H1 (cell line): ENCODE measurements around the gene TEAD1. TPM values are rescaled to one million over a fixed set of nuclear protein-coding genes. Genes with fewer than 3 reads are reported as not detected.
A peak's percentile ranks its signal among the peaks of the same experiment; 100 is the strongest.

Experiments
- CTCF ChIA-PET: fragments of 300-600 bp; sonication (Branson Sonifier 250); formaldehyde crosslinking; loops from one replicate; lab custom pipeline; 2021; ENCODE audit not compliant: partially characterized antibody; lab: Charles Lee
- POLR2A ChIA-PET: fragments of 300-600 bp; sonication (Branson Sonifier 250); formaldehyde crosslinking; loops from one replicate; lab custom pipeline; 2021; ENCODE audit warnings: inconsistent platforms; ENCODE audit not compliant: partially characterized antibody; lab: Charles Lee
- DNase-seq, 2 experiments: peaks; one replicate each; pipeline versions ENCODE4 v3.0.0 to v3.0.0-alpha.2; 2010 to 2022; ENCODE audit warnings: low spot score in 2 of 2, low read depth in 1 of 2, mixed read lengths in 1 of 2
- FAIRE-seq: peaks from 2 replicates; lab custom pipeline; 2011; peaks lifted over from hg19 to GRCh38; lab: Jason Lieb, UNC
- H2AFZ ChIP-seq: 2 replicates; pipeline ENCODE4 v1.8.1; 2012; ENCODE audit warnings: low read length, inconsistent platforms
- H2AK5ac ChIP-seq: 2 replicates; pipeline ENCODE4 v1.6.1; 2013; ENCODE audit warnings: low read depth, low read length
- H2BK120ac ChIP-seq: replicated peaks from 2 replicates; pipeline ENCODE3; 2013; ENCODE audit warnings: low read depth, low read length, inconsistent platforms
- H2BK12ac ChIP-seq: 2 replicates; pipeline ENCODE4 v1.6.1; 2013; ENCODE audit warnings: low read depth, low read length
- H2BK15ac ChIP-seq: 2 replicates; pipeline ENCODE4 v1.6.1; 2013; ENCODE audit warnings: low read length
- H2BK20ac ChIP-seq: 2 replicates; pipeline ENCODE4 v1.6.1; 2013; ENCODE audit warnings: low read length
- H2BK5ac ChIP-seq: 2 replicates; pipeline ENCODE4 v1.6.1; 2013; ENCODE audit warnings: low read depth, low read length
- H3K14ac ChIP-seq: 2 replicates; pipeline ENCODE4 v1.6.1; 2013; ENCODE audit warnings: inconsistent platforms; ENCODE audit not compliant: insufficient read length
- H3K18ac ChIP-seq: 2 replicates; pipeline ENCODE4 v1.6.1; 2013; ENCODE audit warnings: low read length; ENCODE audit errors: extremely low read depth
- H3K23ac ChIP-seq: 2 replicates; pipeline ENCODE4 v1.6.1; 2013; ENCODE audit warnings: inconsistent platforms; ENCODE audit not compliant: insufficient read length
- H3K23me2 ChIP-seq: 2 replicates; pipeline ENCODE4 v1.6.1; 2013; ENCODE audit warnings: low read depth, low read length
- H3K27ac ChIP-seq: 2 replicates; pipeline ENCODE4 v1.6.1; 2011; ENCODE audit warnings: low read depth, low read length, inconsistent platforms
- H3K27me3 ChIP-seq, 4 experiments: replicated peaks in 1 of 4; 1 replicate in 1 of 4; 2 replicates in 3 of 4; pipeline versions ENCODE4 v1.6.1 to v1.8.1; 2011 to 2013; ENCODE audit warnings: low read length in 3 of 4, mild to moderate bottlenecking in 3 of 4, inconsistent platforms in 2 of 4, mixed read lengths in 2 of 4, moderate library complexity in 1 of 4; ENCODE audit not compliant: control insufficient read depth in 3 of 4, insufficient read depth in 3 of 4; ENCODE audit errors: extremely low read depth in 1 of 4
- H3K36me3 ChIP-seq, 4 experiments: 2 replicates each; pipeline versions ENCODE4 v1.6.1 to v1.8.1; 2011 to 2013; ENCODE audit warnings: mild to moderate bottlenecking in 4 of 4, low read length in 3 of 4, moderate library complexity in 2 of 4, control low read depth in 1 of 4, inconsistent platforms in 1 of 4; ENCODE audit not compliant: insufficient read depth in 4 of 4, control insufficient read depth in 2 of 4
- H3K4ac ChIP-seq: replicated peaks from 2 replicates; pipeline ENCODE3; 2013; ENCODE audit warnings: low read length, low read depth, mixed read lengths, inconsistent platforms; ENCODE audit not compliant: insufficient read length
- H3K4me1 ChIP-seq, 4 experiments: replicated peaks in 1 of 4; 1 replicate in 1 of 4; 2 replicates in 3 of 4; pipeline versions ENCODE4 v1.6.1 to v1.8.1; 2011 to 2013; ENCODE audit warnings: low read length in 3 of 4, inconsistent platforms in 2 of 4, mixed read lengths in 1 of 4; ENCODE audit not compliant: insufficient read depth in 4 of 4, control insufficient read depth in 3 of 4
- H3K4me2 ChIP-seq, 2 experiments: 2 replicates each; pipeline versions ENCODE4 v1.6.1 to v1.8.1; 2011 to 2013; ENCODE audit warnings: low read depth in 2 of 2, low read length in 2 of 2, control low read depth in 1 of 2, inconsistent platforms in 1 of 2, mild to moderate bottlenecking in 1 of 2; ENCODE audit not compliant: insufficient read depth in 1 of 2
- H3K4me3 ChIP-seq, 4 experiments: fragments of 200-600, 300-600 bp in 1 of 4; sonication (generic), shearing (Covaris generic), sonication (Bioruptor Twin) in 1 of 4; 2 replicates each; pipeline versions ENCODE4 v1.5.1 to v1.8.1; 2011 to 2016; ENCODE audit warnings: low read length in 4 of 4, low read depth in 3 of 4, control low read depth in 2 of 4, inconsistent platforms in 2 of 4, mild to moderate bottlenecking in 2 of 4, mixed read lengths in 1 of 4, moderate library complexity in 1 of 4; ENCODE audit not compliant: insufficient read depth in 2 of 4; ENCODE audit errors: extremely low read depth in 1 of 4
- H3K56ac ChIP-seq: replicated peaks from 2 replicates; pipeline ENCODE3; 2013; ENCODE audit warnings: low read depth, mild to moderate bottlenecking, mixed read lengths, low read length, inconsistent platforms; ENCODE audit not compliant: insufficient read length
- H3K79me1 ChIP-seq: 2 replicates; pipeline ENCODE4 v1.6.1; 2013; ENCODE audit warnings: low read depth, low read length, control low read depth
- H3K79me2 ChIP-seq, 2 experiments: 2 replicates each; pipeline versions ENCODE4 v1.6.1 to v1.8.1; 2012 to 2013; ENCODE audit warnings: low read length in 2 of 2, mild to moderate bottlenecking in 2 of 2, inconsistent platforms in 1 of 2; ENCODE audit not compliant: insufficient read depth in 2 of 2, control insufficient read depth in 1 of 2
- H3K9ac ChIP-seq, 4 experiments: replicated peaks in 1 of 4; 1 replicate in 1 of 4; 2 replicates in 3 of 4; pipeline versions ENCODE4 v1.6.1 to v1.8.1; 2011 to 2013; ENCODE audit warnings: low read depth in 3 of 4, low read length in 3 of 4, control low read depth in 2 of 4, mild to moderate bottlenecking in 2 of 4, moderate library complexity in 2 of 4, inconsistent platforms in 1 of 4; ENCODE audit errors: extremely low read depth in 1 of 4
- H3K9me3 ChIP-seq, 2 experiments: 2 replicates each; pipeline versions ENCODE4 v1.6.1 to v1.8.1; 2012 to 2013; ENCODE audit warnings: mild to moderate bottlenecking in 2 of 2, moderate library complexity in 2 of 2, control low read depth in 1 of 2, inconsistent platforms in 1 of 2, low read depth in 1 of 2, low read length in 1 of 2, mixed read lengths in 1 of 2; ENCODE audit not compliant: insufficient read depth in 2 of 2
- H4K20me1 ChIP-seq, 2 experiments: replicated peaks in 1 of 2; 2 replicates each; pipeline versions ENCODE3 to v1.8.1; 2011 to 2013; ENCODE audit warnings: inconsistent platforms in 2 of 2, low read length in 2 of 2, mild to moderate bottlenecking in 1 of 2; ENCODE audit not compliant: insufficient read depth in 2 of 2, control insufficient read depth in 1 of 2
- H4K5ac ChIP-seq: 2 replicates; pipeline ENCODE4 v1.6.1; 2013; ENCODE audit warnings: low read length, low read depth, mixed read lengths, inconsistent platforms; ENCODE audit not compliant: insufficient read length
- H4K8ac ChIP-seq: 2 replicates; pipeline ENCODE4 v1.8.0; 2013; ENCODE audit warnings: mild to moderate bottlenecking, moderate library complexity, low read length, inconsistent platforms; ENCODE audit not compliant: insufficient read depth; ENCODE audit errors: extremely low read depth
- H4K91ac ChIP-seq: replicated peaks from 2 replicates; pipeline ENCODE3; 2013; ENCODE audit warnings: low read length, mixed read lengths, inconsistent platforms; ENCODE audit not compliant: insufficient read length
- ASH2L ChIP-seq: fragments of 200-600, 300-600 bp; sonication (generic); IDR thresholded peaks from one replicate; pipeline ENCODE4 v1.7.1; 2017; ENCODE audit warnings: low read length
- CBX5 ChIP-seq: fragments of 300-800, 300-1000 bp; sonication (generic); IDR thresholded peaks from 2 replicates; pipeline ENCODE4 v1.7.1; 2016; ENCODE audit warnings: antibody characterized with exemption, low read length, low read depth
- EP300 ChIP-seq, 2 experiments: IDR thresholded peaks; 1 replicate in 1 of 2; 2 replicates in 1 of 2; pipeline ENCODE4 v1.6.1; 2011 to 2012; ENCODE audit warnings: low read depth in 2 of 2, low read length in 2 of 2, mild to moderate bottlenecking in 2 of 2, borderline replicate concordance in 1 of 2, inconsistent platforms in 1 of 2, moderate library complexity in 1 of 2
- GABPA ChIP-seq: IDR thresholded peaks from 2 replicates; pipeline ENCODE4 v1.6.1; 2011; ENCODE audit warnings: mild to moderate bottlenecking, low read length, moderate library complexity, borderline replicate concordance; ENCODE audit not compliant: insufficient read depth
- JUND ChIP-seq: IDR thresholded peaks from 2 replicates; pipeline ENCODE4 v1.6.1; 2011; ENCODE audit warnings: mild to moderate bottlenecking, improper control_type of control experiment, low read length
- POU5F1 ChIP-seq: IDR thresholded peaks from 2 replicates; pipeline ENCODE4 v1.6.1; 2011; ENCODE audit warnings: low read depth, mild to moderate bottlenecking, low read length, moderate library complexity
- SAP30 ChIP-seq: fragments of 300-600 bp; sonication (generic); IDR thresholded peaks from 2 replicates; pipeline ENCODE4 v1.7.1; 2012; ENCODE audit warnings: low read length, moderate library complexity, mild to moderate bottlenecking, inconsistent platforms; ENCODE audit not compliant: insufficient read depth, insufficient replicate concordance
- SIRT6 ChIP-seq: IDR thresholded peaks from one replicate; pipeline ENCODE4 v1.7.1; 2012; ENCODE audit warnings: low read length, inconsistent platforms
- SP1 ChIP-seq: IDR thresholded peaks from 2 replicates; pipeline ENCODE4 v1.6.1; 2011; ENCODE audit warnings: low read depth, low read length
- SRF ChIP-seq: IDR thresholded peaks from 2 replicates; pipeline ENCODE4 v1.6.1; 2011; ENCODE audit warnings: mild to moderate bottlenecking, low read depth, low read length, moderate library complexity
- ZNF274 ChIP-seq: IDR thresholded peaks from 2 replicates; pipeline ENCODE4 v1.7.0; 2012; ENCODE audit warnings: low read length, borderline replicate concordance; ENCODE audit errors: extremely low read depth
- WGBS, 2 experiments: shearing (Covaris generic) in 1 of 2; methylation state at CpG; one replicate each; pipeline versions ENCODE4 v1.1.6 to v1.1.7; 2013 to 2015; ENCODE audit warnings: low lambda C conversion rate in 2 of 2, mixed read lengths in 2 of 2, inconsistent platforms in 1 of 2, low coverage in 1 of 2, missing lambda C conversion rate in 1 of 2; ENCODE audit not compliant: insufficient replicate concordance in 2 of 2, insufficient coverage in 1 of 2, insufficient read length in 1 of 2; ENCODE audit errors: extremely low coverage in 1 of 2, missing lambda C conversion rate in 1 of 2; 5-methylcytosine and 5-hydroxymethylcytosine counted together
- polyA plus RNA-seq, 7 experiments: library from polyadenylated mRNA; depleted of rRNA in 3 of 7; stranded (reverse) in 5 of 7; unstranded in 2 of 7; fragments of >200 nt in 5 of 7; fragments of 200-250 nt in 2 of 7; gene quantifications; 1 replicate in 5 of 7; 2 replicates in 1 of 7; 4 replicates in 1 of 7; pipeline versions ENCODE4 v1.2.1 to v1.2.3, GENCODE V29; 2011 to 2013; ENCODE audit warnings: missing spikeins in 2 of 7, mixed read lengths in 2 of 7
- total RNA-seq: library from RNA; stranded (reverse); fragmentation: NEBNext Ultra II Directional; extraction: Animal tissue kit (Norgen Biotek cat#: 25700); gene quantifications from 2 replicates; pipeline ENCODE4 v1.2.1, GENCODE V29; 2021

The TEAD1 gene
- total and polyA plus RNA-seq, 2 of the 8 experiments (the other 6 are each of a cell fraction or from before 2014, with no cell fraction given), result 15.6 to 67.4 TPM

DNA sequence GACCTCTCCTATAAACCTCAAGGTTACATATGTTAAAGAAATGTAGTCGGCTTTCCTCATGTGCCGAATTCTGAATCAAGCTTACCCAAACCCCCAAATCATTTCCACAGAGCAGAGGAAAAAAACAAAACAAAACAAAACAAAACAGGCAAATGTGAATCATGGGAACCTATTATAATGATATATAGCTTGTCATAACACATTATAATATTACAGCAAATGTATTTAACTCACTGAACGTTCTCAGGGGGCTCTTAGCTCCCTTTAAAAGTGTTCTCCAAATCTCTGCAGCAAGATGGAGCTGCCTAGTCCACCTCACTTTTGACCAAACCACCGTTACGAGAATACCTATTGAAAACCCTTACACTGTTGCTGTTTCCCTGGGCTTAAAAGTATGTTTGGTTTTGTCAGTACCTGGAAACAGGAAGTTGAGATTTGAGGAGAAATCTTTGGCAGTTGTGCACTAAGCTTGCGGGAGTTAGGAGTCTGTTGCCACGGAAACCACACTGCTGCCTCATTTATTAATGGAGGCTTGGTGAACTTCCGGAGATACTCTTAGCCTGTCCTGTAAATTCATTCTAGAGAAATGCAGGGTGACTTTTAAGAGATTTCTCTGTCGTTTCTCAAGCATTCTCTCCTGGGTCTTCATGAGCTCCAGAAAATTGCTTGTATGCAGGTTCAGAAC, 167.9 kb downstream of the TEAD1 start:
- H2BK15ac ChIP-seq, result no peak overlapping the region
- FAIRE-seq, result no peak
- H4K20me1 ChIP-seq, result no peaks in the 10 kb centered on the region
- H3K4ac ChIP-seq, result no peak overlapping the region
- H3K79me1 ChIP-seq, result no peaks in the 10 kb centered on the region; the same call in none of the 2 replicates
- CTCF ChIA-PET, result interaction anchor here (0.8 to 1.7 kb wide), 8 partner anchors 10 to 553 kb away, joined by 3 to 5 read pairs (median 4); no protein-coding TSS in a partner anchor
- H3K27me3 ChIP-seq, result no peaks in the 10 kb centered on the region
- TF ChIP-seq ZNF274 (no peak), EP300 (IDR thresholded peaks at IDR 0.05; ENCODE audit: borderline replicate concordance in 1 of 2, low read depth in 2 of 2, low read length in 2 of 2) (no peak), SAP30 (no peak), POU5F1 (no peak), ASH2L (no peak), SIRT6 (no peak), GABPA (no peak), SRF (no peak), CBX5 (no peak), SP1 (no peak), JUND (no peak)
- TF ChIP-seq, all 59 proteins: peak for 0
- no peak overlapping the region for H2AK5ac ChIP-seq
- peaks cover 0 to 72% of the 10 kb centered on the region in 2 experiments; a peak in 2 of 4 replicates for H3K79me2 ChIP-seq
- H3K14ac ChIP-seq, result no peak overlapping the region
- H3K4me3 ChIP-seq, result no peak overlapping the region
- no peaks in the 10 kb centered on the region for H3K9me3 ChIP-seq
- peaks cover 8 to 40% (median 18%) of the 10 kb centered on the region in 4 experiments; a peak in 6 of 7 replicates for H3K4me1 ChIP-seq
- H3K23ac ChIP-seq, result no peak overlapping the region
- DNase-seq, result no peak
- H3K27ac ChIP-seq, result no peak overlapping the region
- H3K23me2 ChIP-seq, result no peaks in the 10 kb centered on the region
- H3K4me2 ChIP-seq, result no peak overlapping the region
- no peak overlapping the region for H2AFZ ChIP-seq
- no peak overlapping the region for H3K18ac ChIP-seq
- H2BK20ac ChIP-seq, result no peak overlapping the region
- WGBS, 2 experiments, result 78% methylated on average over 9 of the region's 9 CpGs; no CpG with 5 or more reads in 1 of the 2 experiments
- H3K56ac ChIP-seq, result no peak overlapping the region
- no peak overlapping the region for H2BK12ac ChIP-seq
- no peaks in the 10 kb centered on the region for H3K36me3 ChIP-seq
- no peak overlapping the region for H4K5ac ChIP-seq
- no peak overlapping the region for H4K8ac ChIP-seq
- POLR2A ChIA-PET, result interaction anchor here (0.9 to 2.7 kb wide), 3 partner anchors 16 to 25 kb away, joined by 3 to 12 read pairs (median 3); no protein-coding TSS in a partner anchor
- 0 out of 2 replicates have a peak overlapping the region, but pooled peaks have one; percentile 26 for H2BK5ac ChIP-seq
- H3K9ac ChIP-seq, result no peak overlapping the region
- no peak overlapping the region for H4K91ac ChIP-seq
- no peak overlapping the region for H2BK120ac ChIP-seq
